ENCODE data around the gene STEAP1B.

STEAP1B gene

GRCh38 chr7:22404421-22405023, 95.5 kb downstream of the STEAP1B start:
- Histone ChIP-seq H3K4me3 (ENCODE audit: low read depth in 1 of 2, low read length in 2 of 2) (no peak overlapping the region), H3K9me3 (ENCODE audit: control insufficient read depth in 1 of 2, low read length in 2 of 2) (no peaks in the 10 kb centered on the region), H3K9ac (ENCODE audit: low read depth in 1 of 2, low read length in 2 of 2) (no peak overlapping the region), H3K27me3 (ENCODE audit: control insufficient read depth in 1 of 2, insufficient read depth in 2 of 2, low read length in 2 of 2) (no peaks in the 10 kb centered on the region), H3K4me1 (ENCODE audit: control insufficient read depth in 1 of 2, insufficient read depth in 2 of 2, low read length in 2 of 2) (no peaks in the 10 kb centered on the region), H3K27ac (ENCODE audit: low read depth, low read length) (no peak overlapping the region), H3K36me3 (ENCODE audit: control insufficient read depth in 1 of 2, insufficient read depth in 2 of 2, low read length in 2 of 2) (no peaks in the 10 kb centered on the region)

GRCh38 chr7:22403344-22403743, 96.6 kb downstream of the STEAP1B start:
- H3K4me3 ChIP-seq (ENCODE audit: low read depth in 1 of 2, low read length in 2 of 2) = no peak overlapping the region
- H3K27me3 ChIP-seq (ENCODE audit: control insufficient read depth in 1 of 2, insufficient read depth in 2 of 2, low read length in 2 of 2) = no peaks in the 10 kb centered on the region
- no peak overlapping the region for H3K27ac ChIP-seq (ENCODE audit: low read depth, low read length)
- no peak overlapping the region for H3K9ac ChIP-seq (ENCODE audit: low read depth in 1 of 2, low read length in 2 of 2)
- H3K9me3 ChIP-seq (ENCODE audit: control insufficient read depth in 1 of 2, low read length in 2 of 2) = no peaks in the 10 kb centered on the region
- no peaks in the 10 kb centered on the region for H3K36me3 ChIP-seq (ENCODE audit: control insufficient read depth in 1 of 2, insufficient read depth in 2 of 2, low read length in 2 of 2)
- no peaks in the 10 kb centered on the region for H3K4me1 ChIP-seq (ENCODE audit: control insufficient read depth in 1 of 2, insufficient read depth in 2 of 2, low read length in 2 of 2)

DNA sequence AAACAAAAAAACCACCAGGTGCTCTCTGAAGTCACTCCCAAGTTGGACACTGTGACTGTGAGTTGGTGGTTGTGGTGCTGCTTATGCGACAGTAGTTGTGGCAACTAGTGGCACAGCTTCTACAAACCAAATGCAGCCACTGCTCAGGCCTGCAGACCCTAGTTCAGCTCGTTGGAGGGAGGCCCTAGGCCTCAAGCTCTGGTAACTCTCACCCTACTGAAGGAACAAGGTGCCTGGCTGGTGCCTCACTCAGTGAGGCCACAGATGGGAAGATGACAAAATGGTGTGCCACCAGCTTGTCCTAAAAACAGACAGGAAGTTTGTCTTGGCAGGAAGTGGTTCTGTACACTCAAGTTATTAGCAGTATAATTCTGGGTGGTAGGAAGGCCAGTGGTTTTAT, 97.7 kb downstream of the STEAP1B start:
- Histone ChIP-seq H3K4me1 (ENCODE audit: control insufficient read depth in 1 of 2, insufficient read depth in 2 of 2, low read length in 2 of 2) (no peaks in the 10 kb centered on the region), H3K36me3 (ENCODE audit: control insufficient read depth in 1 of 2, insufficient read depth in 2 of 2, low read length in 2 of 2) (no peaks in the 10 kb centered on the region), H3K9me3 (ENCODE audit: control insufficient read depth in 1 of 2, low read length in 2 of 2) (no peaks in the 10 kb centered on the region), H3K9ac (ENCODE audit: low read depth in 1 of 2, low read length in 2 of 2) (no peak overlapping the region), H3K4me3 (ENCODE audit: low read depth in 1 of 2, low read length in 2 of 2) (no peak overlapping the region), H3K27me3 (ENCODE audit: control insufficient read depth in 1 of 2, insufficient read depth in 2 of 2, low read length in 2 of 2) (no peaks in the 10 kb centered on the region), H3K27ac (ENCODE audit: low read depth, low read length) (no peak overlapping the region)

- H3K36me3 ChIP-seq (ENCODE audit: control insufficient read depth in 1 of 2, insufficient read depth in 2 of 2, low read length in 2 of 2) = no peaks in the 10 kb centered on the region
- H3K27me3 ChIP-seq (ENCODE audit: control insufficient read depth in 1 of 2, insufficient read depth in 2 of 2, low read length in 2 of 2) = no peaks in the 10 kb centered on the region
- no peak overlapping the region for H3K27ac ChIP-seq (ENCODE audit: low read depth, low read length)
- no peaks in the 10 kb centered on the region for H3K4me1 ChIP-seq (ENCODE audit: control insufficient read depth in 1 of 2, insufficient read depth in 2 of 2, low read length in 2 of 2)
- no peak overlapping the region for H3K9ac ChIP-seq (ENCODE audit: low read depth in 1 of 2, low read length in 2 of 2)
- H3K4me3 ChIP-seq (ENCODE audit: low read depth in 1 of 2, low read length in 2 of 2) = no peak overlapping the region
- no peaks in the 10 kb centered on the region for H3K9me3 ChIP-seq (ENCODE audit: control insufficient read depth in 1 of 2, low read length in 2 of 2)
These were observed 98.9 kb downstream of the STEAP1B start for GRCh38 chr7:22400936-22401553.

DNA sequence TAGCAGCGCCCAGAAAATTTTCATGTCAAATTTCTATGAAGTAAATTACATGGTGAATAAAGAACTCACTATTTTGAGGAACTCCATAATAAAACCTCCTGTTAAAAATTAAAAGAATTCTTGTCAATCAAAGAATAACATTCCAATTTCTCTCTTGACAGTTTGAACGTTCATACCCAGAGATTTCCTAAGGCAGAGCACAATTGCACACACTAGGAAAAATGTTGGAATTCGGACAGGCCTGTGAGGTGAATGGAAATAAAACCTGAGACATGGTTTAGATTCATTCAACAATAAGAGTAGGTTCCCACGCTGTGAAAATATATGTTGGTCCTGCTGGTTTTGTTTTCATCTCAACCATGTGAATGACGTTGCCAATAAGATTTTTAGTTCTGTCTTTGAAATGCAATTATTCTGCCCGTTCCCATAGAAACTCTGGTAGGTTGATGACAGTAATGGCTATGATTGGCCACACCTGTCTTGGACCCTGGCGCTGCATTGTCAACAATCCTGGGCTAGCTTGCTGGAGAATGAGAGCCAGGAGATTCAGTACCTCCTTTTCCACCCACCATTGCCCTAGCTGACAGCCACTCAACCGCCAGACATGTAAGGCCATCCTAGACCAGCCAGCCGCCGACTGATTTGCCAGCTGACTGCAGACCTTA, 99.7 kb downstream of the STEAP1B start:
- H3K9me3 ChIP-seq (ENCODE audit: control insufficient read depth in 1 of 2, low read length in 2 of 2) = no peaks in the 10 kb centered on the region
- H3K9ac ChIP-seq (ENCODE audit: low read depth in 1 of 2, low read length in 2 of 2) = no peak overlapping the region
- H3K36me3 ChIP-seq (ENCODE audit: control insufficient read depth in 1 of 2, insufficient read depth in 2 of 2, low read length in 2 of 2) = no peaks in the 10 kb centered on the region
- H3K27me3 ChIP-seq (ENCODE audit: control insufficient read depth in 1 of 2, insufficient read depth in 2 of 2, low read length in 2 of 2) = no peaks in the 10 kb centered on the region
- H3K4me1 ChIP-seq (ENCODE audit: control insufficient read depth in 1 of 2, insufficient read depth in 2 of 2, low read length in 2 of 2) = no peaks in the 10 kb centered on the region
- no peak overlapping the region for H3K27ac ChIP-seq (ENCODE audit: low read depth, low read length)
- H3K4me3 ChIP-seq (ENCODE audit: low read depth in 1 of 2, low read length in 2 of 2) = no peak overlapping the region

DNA sequence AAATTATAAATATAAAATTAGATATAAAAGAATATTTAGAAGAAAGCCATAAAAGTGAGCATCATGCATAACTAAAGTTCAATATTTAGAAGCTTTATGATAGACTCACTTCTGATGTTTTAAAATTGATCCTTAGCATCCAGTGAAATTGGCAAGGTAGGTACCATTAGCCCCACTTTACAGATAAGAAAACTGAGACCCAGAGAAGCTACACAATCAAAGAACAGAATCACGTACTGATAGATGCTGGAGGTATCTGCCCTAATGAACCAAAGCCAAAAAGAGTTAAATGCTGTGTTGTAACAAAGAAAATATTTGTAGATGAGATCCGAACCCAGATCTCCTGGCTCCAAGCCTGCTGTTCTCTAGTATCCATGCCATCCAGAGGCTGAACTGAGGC, 100.4 kb downstream of the STEAP1B start:
- no peaks in the 10 kb centered on the region for H3K27me3 ChIP-seq (ENCODE audit: control insufficient read depth in 1 of 2, insufficient read depth in 2 of 2, low read length in 2 of 2)
- no peaks in the 10 kb centered on the region for H3K9me3 ChIP-seq (ENCODE audit: control insufficient read depth in 1 of 2, low read length in 2 of 2)
- H3K9ac ChIP-seq (ENCODE audit: low read depth in 1 of 2, low read length in 2 of 2) = no peak overlapping the region
- H3K4me3 ChIP-seq (ENCODE audit: low read depth in 1 of 2, low read length in 2 of 2) = no peak overlapping the region
- H3K36me3 ChIP-seq (ENCODE audit: control insufficient read depth in 1 of 2, insufficient read depth in 2 of 2, low read length in 2 of 2) = no peaks in the 10 kb centered on the region
- H3K4me1 ChIP-seq (ENCODE audit: control insufficient read depth in 1 of 2, insufficient read depth in 2 of 2, low read length in 2 of 2) = no peaks in the 10 kb centered on the region
- no peak overlapping the region for H3K27ac ChIP-seq (ENCODE audit: low read depth, low read length)

- H3K27me3 ChIP-seq (ENCODE audit: control insufficient read depth in 1 of 2, insufficient read depth in 2 of 2, low read length in 2 of 2) = no peaks in the 10 kb centered on the region
- H3K9me3 ChIP-seq (ENCODE audit: control insufficient read depth in 1 of 2, low read length in 2 of 2) = no peaks in the 10 kb centered on the region
- no peak overlapping the region for H3K9ac ChIP-seq (ENCODE audit: low read depth in 1 of 2, low read length in 2 of 2)
- no peak overlapping the region for H3K4me3 ChIP-seq (ENCODE audit: low read depth in 1 of 2, low read length in 2 of 2)
- no peak overlapping the region for H3K27ac ChIP-seq (ENCODE audit: low read depth, low read length)
- no peaks in the 10 kb centered on the region for H3K4me1 ChIP-seq (ENCODE audit: control insufficient read depth in 1 of 2, insufficient read depth in 2 of 2, low read length in 2 of 2)
- H3K36me3 ChIP-seq (ENCODE audit: control insufficient read depth in 1 of 2, insufficient read depth in 2 of 2, low read length in 2 of 2) = no peaks in the 10 kb centered on the region
These were observed 100.9 kb downstream of the STEAP1B start for GRCh38 chr7:22399091-22399490.

- no peak overlapping the region for H3K27ac ChIP-seq (ENCODE audit: low read depth, low read length)
- H3K9ac ChIP-seq (ENCODE audit: low read depth in 1 of 2, low read length in 2 of 2) = no peak overlapping the region
- no peaks in the 10 kb centered on the region for H3K9me3 ChIP-seq (ENCODE audit: control insufficient read depth in 1 of 2, low read length in 2 of 2)
- H3K36me3 ChIP-seq (ENCODE audit: control insufficient read depth in 1 of 2, insufficient read depth in 2 of 2, low read length in 2 of 2) = no peaks in the 10 kb centered on the region
- no peak overlapping the region for H3K4me3 ChIP-seq (ENCODE audit: low read depth in 1 of 2, low read length in 2 of 2)
- no peaks in the 10 kb centered on the region for H3K4me1 ChIP-seq (ENCODE audit: control insufficient read depth in 1 of 2, insufficient read depth in 2 of 2, low read length in 2 of 2)
- H3K27me3 ChIP-seq (ENCODE audit: control insufficient read depth in 1 of 2, insufficient read depth in 2 of 2, low read length in 2 of 2) = no peaks in the 10 kb centered on the region
These were observed 102.0 kb downstream of the STEAP1B start for GRCh38 chr7:22397981-22398380.

DNA sequence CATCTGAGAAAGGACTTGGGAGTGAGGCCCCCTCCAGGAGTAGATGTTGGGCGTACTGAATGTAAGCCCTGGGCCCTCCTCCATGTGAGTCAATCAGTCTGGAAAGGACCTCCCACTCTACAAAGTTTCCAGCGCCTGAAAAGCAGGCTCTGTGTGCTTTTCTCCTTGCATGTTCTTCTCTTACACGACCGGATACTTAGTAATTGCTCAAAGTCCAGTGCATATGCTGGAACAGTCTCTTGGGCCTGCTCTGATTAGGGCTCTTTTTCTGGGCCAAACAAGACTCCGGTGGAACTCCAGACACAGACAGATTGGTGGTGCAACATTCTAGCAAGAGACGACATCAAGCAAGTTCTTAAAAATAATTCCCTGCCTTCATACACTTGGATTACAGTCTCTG, 104.8 kb downstream of the STEAP1B start:
- Histone ChIP-seq H3K9me3 (ENCODE audit: control insufficient read depth in 1 of 2, low read length in 2 of 2) (no peaks in the 10 kb centered on the region), H3K27me3 (ENCODE audit: control insufficient read depth in 1 of 2, insufficient read depth in 2 of 2, low read length in 2 of 2) (no peaks in the 10 kb centered on the region), H3K9ac (ENCODE audit: low read depth in 1 of 2, low read length in 2 of 2) (no peak overlapping the region), H3K4me3 (ENCODE audit: low read depth in 1 of 2, low read length in 2 of 2) (no peak overlapping the region), H3K27ac (ENCODE audit: low read depth, low read length) (no peak overlapping the region), H3K4me1 (ENCODE audit: control insufficient read depth in 1 of 2, insufficient read depth in 2 of 2, low read length in 2 of 2) (no peaks in the 10 kb centered on the region), H3K36me3 (ENCODE audit: control insufficient read depth in 1 of 2, insufficient read depth in 2 of 2, low read length in 2 of 2) (no peaks in the 10 kb centered on the region)

- Histone ChIP-seq H3K36me3 (ENCODE audit: control insufficient read depth in 1 of 2, insufficient read depth in 2 of 2, low read length in 2 of 2) (no peaks in the 10 kb centered on the region), H3K27me3 (ENCODE audit: control insufficient read depth in 1 of 2, insufficient read depth in 2 of 2, low read length in 2 of 2) (no peaks in the 10 kb centered on the region), H3K9me3 (ENCODE audit: control insufficient read depth in 1 of 2, low read length in 2 of 2) (no peaks in the 10 kb centered on the region), H3K9ac (ENCODE audit: low read depth in 1 of 2, low read length in 2 of 2) (no peak overlapping the region), H3K4me3 (ENCODE audit: low read depth in 1 of 2, low read length in 2 of 2) (no peak overlapping the region), H3K27ac (ENCODE audit: low read depth, low read length) (no peak overlapping the region), H3K4me1 (ENCODE audit: control insufficient read depth in 1 of 2, insufficient read depth in 2 of 2, low read length in 2 of 2) (no peaks in the 10 kb centered on the region)
These were observed 105.2 kb downstream of the STEAP1B start for GRCh38 chr7:22394739-22395138.

Measured in duodenal mucosa (tissue), 2 donors.